HepG2 (cell line): ENCODE measurements around the gene GNAT2. TPM values are rescaled to one million over a fixed set of nuclear protein-coding genes. Genes with fewer than 3 reads are reported as not detected.

ENCODE experiments used
- ARNTL ChIP-seq: sonication (generic); formaldehyde crosslinking; IDR thresholded peaks from 2 replicates; pipeline ENCODE4 v1.4.0; 2020; ENCODE audit warnings: mild to moderate bottlenecking, missing genetic modification reagents
- CHCHD3 ChIP-seq: sonication (generic); formaldehyde crosslinking; IDR thresholded peaks from 2 replicates; pipeline ENCODE4 v1.8.0; 2022; ENCODE audit warnings: mild to moderate bottlenecking, missing genetic modification reagents, moderate library complexity
- CREB1 ChIP-seq, 2 experiments: fragments of 450-650 bp in 1 of 2; IDR thresholded peaks; 2 replicates each; pipeline ENCODE4 v1.6.1; 2016 to 2017; ENCODE audit warnings: control low read depth in 1 of 2, mild to moderate bottlenecking in 1 of 2, missing compliant biosample characterization in 1 of 2, missing genetic modification characterization in 1 of 2
- NFE2 ChIP-seq: sonication (generic); formaldehyde crosslinking; IDR thresholded peaks from 2 replicates; pipeline ENCODE4 v1.4.0; 2020; ENCODE audit warnings: missing genetic modification reagents
- RFX3 ChIP-seq: IDR thresholded peaks from 2 replicates; pipeline ENCODE4 v1.6.1; 2016; ENCODE audit warnings: missing biosample characterization, missing genetic modification reagents
- SSRP1 ChIP-seq: IDR thresholded peaks from 2 replicates; pipeline ENCODE4 v1.6.1; 2016; ENCODE audit warnings: control low read depth
- TGIF2 ChIP-seq: IDR thresholded peaks from 2 replicates; pipeline ENCODE4 v1.6.1; 2016; ENCODE audit warnings: control low read depth, missing compliant biosample characterization
- TRIM24 ChIP-seq: sonication (generic); formaldehyde crosslinking; IDR thresholded peaks from 2 replicates; pipeline ENCODE4 v1.8.0; 2022; ENCODE audit warnings: mild to moderate bottlenecking, missing genetic modification reagents
- ZBTB34 ChIP-seq: sonication (generic); formaldehyde crosslinking; IDR thresholded peaks from 2 replicates; pipeline ENCODE4 v1.8.0; 2022; ENCODE audit warnings: mild to moderate bottlenecking, missing genetic modification reagents
- ZNF101 ChIP-seq: sonication (generic); formaldehyde crosslinking; IDR thresholded peaks from 2 replicates; pipeline ENCODE4 v1.4.0; 2020; ENCODE audit warnings: mild to moderate bottlenecking, low read depth, missing genetic modification reagents, borderline replicate concordance
- ZNF281 ChIP-seq: sonication (generic); formaldehyde crosslinking; IDR thresholded peaks from 2 replicates; pipeline ENCODE4 v1.4.0; 2020; ENCODE audit warnings: missing genetic modification reagents, borderline replicate concordance
- ZNF292 ChIP-seq: sonication (generic); formaldehyde crosslinking; IDR thresholded peaks from 2 replicates; pipeline ENCODE4 v1.8.1; 2022; ENCODE audit warnings: mild to moderate bottlenecking, low read depth, missing genetic modification reagents, borderline replicate concordance
- ZNF737 ChIP-seq: sonication (generic); formaldehyde crosslinking; IDR thresholded peaks from 2 replicates; pipeline ENCODE4 v1.5.0; 2020; ENCODE audit warnings: missing genetic modification reagents, mild to moderate bottlenecking, borderline replicate concordance
- ZNF782 ChIP-seq: sonication (generic); formaldehyde crosslinking; IDR thresholded peaks from 2 replicates; pipeline ENCODE4 v1.4.0; 2020; ENCODE audit warnings: missing genetic modification reagents, mild to moderate bottlenecking, borderline replicate concordance
- polyA plus RNA-seq, 8 experiments: library from polyadenylated mRNA; depleted of rRNA in 3 of 8; stranded (reverse) in 7 of 8; unstranded in 1 of 8; fragments of >200 nt; fragmentation: Illumina TruSeq in 4 of 8; extraction: Trizol in 4 of 8; gene quantifications; 2 replicates each; pipeline versions ENCODE4 v1.2.1 to v1.2.3, GENCODE V29; 2011 to 2016; ENCODE audit warnings: low read depth in 4 of 8, missing spikeins in 1 of 8, mixed read lengths in 1 of 8; ENCODE audit not compliant: insufficient read depth in 1 of 8
- total RNA-seq, 5 experiments: library from RNA; depleted of rRNA; stranded (reverse); fragments of >200 nt; fragmentation: Illumina TruSeq; extraction: Trizol; gene quantifications; 2 replicates each; pipeline ENCODE4 v1.2.3, GENCODE V29; 2016; ENCODE audit warnings: low read depth in 1 of 5
- TF ChIP-seq, protein P1 (sequence below): sonication (generic); formaldehyde crosslinking; IDR thresholded peaks from 2 replicates; pipeline ENCODE4 v1.4.0; 2020; ENCODE audit warnings: missing genetic modification reagents, borderline replicate concordance
- TF ChIP-seq, protein P2 (sequence below): sonication (generic); formaldehyde crosslinking; IDR thresholded peaks from 2 replicates; pipeline ENCODE4 v1.8.1; 2023; ENCODE audit warnings: mild to moderate bottlenecking, missing genetic modification reagents
- TF ChIP-seq, protein P3 (sequence below): sonication (generic); formaldehyde crosslinking; IDR thresholded peaks from 2 replicates; pipeline ENCODE4 v1.5.0; 2020; ENCODE audit warnings: mild to moderate bottlenecking, missing genetic modification reagents

Gene GNAT2
- total and polyA plus RNA-seq, 2 of the 13 experiments (the other 11 are each of a cell fraction or from before 2014, with no cell fraction given), result 0.08 to 0.20 TPM

- TF ChIP-seq, protein P1, sequence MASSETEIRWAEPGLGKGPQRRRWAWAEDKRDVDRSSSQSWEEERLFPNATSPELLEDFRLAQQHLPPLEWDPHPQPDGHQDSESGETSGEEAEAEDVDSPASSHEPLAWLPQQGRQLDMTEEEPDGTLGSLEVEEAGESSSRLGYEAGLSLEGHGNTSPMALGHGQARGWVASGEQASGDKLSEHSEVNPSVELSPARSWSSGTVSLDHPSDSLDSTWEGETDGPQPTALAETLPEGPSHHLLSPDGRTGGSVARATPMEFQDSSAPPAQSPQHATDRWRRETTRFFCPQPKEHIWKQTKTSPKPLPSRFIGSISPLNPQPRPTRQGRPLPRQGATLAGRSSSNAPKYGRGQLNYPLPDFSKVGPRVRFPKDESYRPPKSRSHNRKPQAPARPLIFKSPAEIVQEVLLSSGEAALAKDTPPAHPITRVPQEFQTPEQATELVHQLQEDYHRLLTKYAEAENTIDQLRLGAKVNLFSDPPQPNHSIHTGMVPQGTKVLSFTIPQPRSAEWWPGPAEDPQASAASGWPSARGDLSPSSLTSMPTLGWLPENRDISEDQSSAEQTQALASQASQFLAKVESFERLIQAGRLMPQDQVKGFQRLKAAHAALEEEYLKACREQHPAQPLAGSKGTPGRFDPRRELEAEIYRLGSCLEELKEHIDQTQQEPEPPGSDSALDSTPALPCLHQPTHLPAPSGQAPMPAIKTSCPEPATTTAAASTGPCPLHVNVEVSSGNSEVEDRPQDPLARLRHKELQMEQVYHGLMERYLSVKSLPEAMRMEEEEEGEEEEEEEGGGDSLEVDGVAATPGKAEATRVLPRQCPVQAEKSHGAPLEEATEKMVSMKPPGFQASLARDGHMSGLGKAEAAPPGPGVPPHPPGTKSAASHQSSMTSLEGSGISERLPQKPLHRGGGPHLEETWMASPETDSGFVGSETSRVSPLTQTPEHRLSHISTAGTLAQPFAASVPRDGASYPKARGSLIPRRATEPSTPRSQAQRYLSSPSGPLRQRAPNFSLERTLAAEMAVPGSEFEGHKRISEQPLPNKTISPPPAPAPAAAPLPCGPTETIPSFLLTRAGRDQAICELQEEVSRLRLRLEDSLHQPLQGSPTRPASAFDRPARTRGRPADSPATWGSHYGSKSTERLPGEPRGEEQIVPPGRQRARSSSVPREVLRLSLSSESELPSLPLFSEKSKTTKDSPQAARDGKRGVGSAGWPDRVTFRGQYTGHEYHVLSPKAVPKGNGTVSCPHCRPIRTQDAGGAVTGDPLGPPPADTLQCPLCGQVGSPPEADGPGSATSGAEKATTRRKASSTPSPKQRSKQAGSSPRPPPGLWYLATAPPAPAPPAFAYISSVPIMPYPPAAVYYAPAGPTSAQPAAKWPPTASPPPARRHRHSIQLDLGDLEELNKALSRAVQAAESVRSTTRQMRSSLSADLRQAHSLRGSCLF (CRISPR knock-in tag), result no peak
- 0 out of 2 replicates have a peak, but pooled peaks have one; percentile 22 for TF ChIP-seq ARNTL (CRISPR knock-in tag)
- no peak for TF ChIP-seq NFE2
- no peak for TF ChIP-seq ZBTB34
- TF ChIP-seq, protein P2, sequence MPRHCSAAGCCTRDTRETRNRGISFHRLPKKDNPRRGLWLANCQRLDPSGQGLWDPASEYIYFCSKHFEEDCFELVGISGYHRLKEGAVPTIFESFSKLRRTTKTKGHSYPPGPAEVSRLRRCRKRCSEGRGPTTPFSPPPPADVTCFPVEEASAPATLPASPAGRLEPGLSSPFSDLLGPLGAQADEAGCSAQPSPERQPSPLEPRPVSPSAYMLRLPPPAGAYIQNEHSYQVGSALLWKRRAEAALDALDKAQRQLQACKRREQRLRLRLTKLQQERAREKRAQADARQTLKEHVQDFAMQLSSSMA (CRISPR knock-in tag), result no peak
- TF ChIP-seq ZNF281, result peak; percentile 64; the same call in 1 of the 2 replicates
- TF ChIP-seq CHCHD3 (CRISPR knock-in tag), result no peak
- TF ChIP-seq TGIF2 (CRISPR knock-in tag), result peak; percentile 22; the same call in 1 of the 2 replicates
- no peak for TF ChIP-seq ZNF782 (CRISPR knock-in tag)
- no peak for TF ChIP-seq ZNF101
- TF ChIP-seq CREB1 (IDR thresholded peaks at IDR 0.05), result 0 out of 2 replicates have a peak, but pooled peaks have one; percentile 16
- no peak for TF ChIP-seq CREB1 (CRISPR knock-in tag; IDR thresholded peaks at IDR 0.05)
- TF ChIP-seq ZNF292 (CRISPR knock-in tag), result no peak
- no peak for TF ChIP-seq TRIM24
- TF ChIP-seq, protein P3, sequence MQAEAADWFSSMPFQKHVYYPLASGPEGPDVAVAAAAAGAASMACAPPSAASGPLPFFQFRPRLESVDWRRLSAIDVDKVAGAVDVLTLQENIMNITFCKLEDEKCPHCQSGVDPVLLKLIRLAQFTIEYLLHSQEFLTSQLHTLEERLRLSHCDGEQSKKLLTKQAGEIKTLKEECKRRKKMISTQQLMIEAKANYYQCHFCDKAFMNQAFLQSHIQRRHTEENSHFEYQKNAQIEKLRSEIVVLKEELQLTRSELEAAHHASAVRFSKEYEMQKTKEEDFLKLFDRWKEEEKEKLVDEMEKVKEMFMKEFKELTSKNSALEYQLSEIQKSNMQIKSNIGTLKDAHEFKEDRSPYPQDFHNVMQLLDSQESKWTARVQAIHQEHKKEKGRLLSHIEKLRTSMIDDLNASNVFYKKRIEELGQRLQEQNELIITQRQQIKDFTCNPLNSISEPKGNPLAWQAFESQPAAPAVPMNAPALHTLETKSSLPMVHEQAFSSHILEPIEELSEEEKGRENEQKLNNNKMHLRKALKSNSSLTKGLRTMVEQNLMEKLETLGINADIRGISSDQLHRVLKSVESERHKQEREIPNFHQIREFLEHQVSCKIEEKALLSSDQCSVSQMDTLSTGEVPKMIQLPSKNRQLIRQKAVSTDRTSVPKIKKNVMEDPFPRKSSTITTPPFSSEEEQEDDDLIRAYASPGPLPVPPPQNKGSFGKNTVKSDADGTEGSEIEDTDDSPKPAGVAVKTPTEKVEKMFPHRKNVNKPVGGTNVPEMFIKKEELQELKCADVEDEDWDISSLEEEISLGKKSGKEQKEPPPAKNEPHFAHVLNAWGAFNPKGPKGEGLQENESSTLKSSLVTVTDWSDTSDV (CRISPR knock-in tag), result no peak
- no peak for TF ChIP-seq ZNF737
- TF ChIP-seq RFX3 (CRISPR knock-in tag), result peak; percentile 89
- no peak for TF ChIP-seq SSRP1 (CRISPR knock-in tag)
Observed at GRCh38 chr1:109620841-109621286, 1.4 kb upstream of the GNAT2 start (continued).
